A673 (cell line): ENCODE data around the gene EXOC8.

Source experiments
- EZH2 ChIP-seq: fragments of 200-600 bp; sonication (generic); IDR thresholded peaks from 2 replicates; pipeline ENCODE4 v1.6.1; 2017; ENCODE audit warnings: borderline replicate concordance, low read depth, mild to moderate bottlenecking, mixed read lengths, antibody characterized with exemption, low read length; ENCODE audit not compliant: poor library complexity, severe bottlenecking
- TF ChIP-seq, protein P1 (sequence below): fragments of 300-800, 200-600 bp; sonication (generic); conservative IDR thresholded peaks from 2 replicates; pipeline ENCODE4 v1.5.1; 2017; ENCODE audit warnings: low read depth, mild to moderate bottlenecking, antibody characterized with exemption, low read length, moderate library complexity, mixed read lengths

DNA sequence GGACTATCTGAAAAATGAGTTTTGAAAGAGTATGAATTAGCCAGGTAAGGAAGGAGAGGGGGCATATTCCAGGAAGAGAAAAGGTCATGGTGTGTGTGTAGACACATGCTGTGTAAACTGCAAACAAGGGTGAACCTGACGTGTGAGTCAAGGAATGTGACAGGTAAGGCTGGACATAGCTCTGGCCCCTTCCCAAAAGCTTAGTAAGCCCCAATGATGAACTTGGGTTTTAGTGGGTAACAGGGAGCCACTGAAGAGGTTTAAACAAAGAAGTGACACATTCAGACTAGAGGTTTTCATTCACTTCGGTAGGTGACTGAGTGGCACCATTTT lies 47.7 kb upstream of the EXOC8 start:
- TF ChIP-seq EZH2 = no peak
- TF ChIP-seq, protein P1, sequence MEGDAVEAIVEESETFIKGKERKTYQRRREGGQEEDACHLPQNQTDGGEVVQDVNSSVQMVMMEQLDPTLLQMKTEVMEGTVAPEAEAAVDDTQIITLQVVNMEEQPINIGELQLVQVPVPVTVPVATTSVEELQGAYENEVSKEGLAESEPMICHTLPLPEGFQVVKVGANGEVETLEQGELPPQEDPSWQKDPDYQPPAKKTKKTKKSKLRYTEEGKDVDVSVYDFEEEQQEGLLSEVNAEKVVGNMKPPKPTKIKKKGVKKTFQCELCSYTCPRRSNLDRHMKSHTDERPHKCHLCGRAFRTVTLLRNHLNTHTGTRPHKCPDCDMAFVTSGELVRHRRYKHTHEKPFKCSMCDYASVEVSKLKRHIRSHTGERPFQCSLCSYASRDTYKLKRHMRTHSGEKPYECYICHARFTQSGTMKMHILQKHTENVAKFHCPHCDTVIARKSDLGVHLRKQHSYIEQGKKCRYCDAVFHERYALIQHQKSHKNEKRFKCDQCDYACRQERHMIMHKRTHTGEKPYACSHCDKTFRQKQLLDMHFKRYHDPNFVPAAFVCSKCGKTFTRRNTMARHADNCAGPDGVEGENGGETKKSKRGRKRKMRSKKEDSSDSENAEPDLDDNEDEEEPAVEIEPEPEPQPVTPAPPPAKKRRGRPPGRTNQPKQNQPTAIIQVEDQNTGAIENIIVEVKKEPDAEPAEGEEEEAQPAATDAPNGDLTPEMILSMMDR = no peak
